Limb (tissue), 2 donors: ENCODE results near the gene SERPINA5.
"Not testable (repeated sequence)": the region's sequence is repeated elsewhere in the genome, so short reads cannot be mapped to it uniquely, and the experiment has no call there.

Experiments
- DNase-seq, 2 donors: peaks; one replicate each; pipeline ENCODE4 v3.0.0-alpha.2; 2016; ENCODE audit errors: extremely low spot score in 2 of 2

Gene SERPINA5

GRCh38 chr14:94598816-94599655 is 17.8 kb downstream of the SERPINA5 start:
- DNase-seq = peak; percentile 47 to 48

- no peak for DNase-seq
Measured at GRCh38 chr14:94599656-94600004, 18.4 kb downstream of the SERPINA5 start.

- no peak for DNase-seq
Measured at GRCh38 chr14:94600148-94600545, 18.9 kb downstream of the SERPINA5 start.

- peak; percentile 25 to 44 for DNase-seq
Measured at GRCh38 chr14:94601884-94602391, 20.7 kb downstream of the SERPINA5 start.

- no peak for DNase-seq
Measured at GRCh38 chr14:94602722-94603121, 21.5 kb downstream of the SERPINA5 start.

GRCh38 chr14:94605361-94605760 is 24.1 kb downstream of the SERPINA5 start:
- no peak for DNase-seq

GRCh38 chr14:94608966-94609365 is 27.7 kb downstream of the SERPINA5 start:
- DNase-seq = not testable (repeated sequence)

GRCh38 chr14:94611179-94611578 is 30.0 kb downstream of the SERPINA5 start:
- DNase-seq = no peak

GRCh38 chr14:94612174-94612573 is 30.9 kb downstream of the SERPINA5 start, which contains the start of gene SERPINA3:
Gene SERPINA3, plus strand, starts transcription at chr14:94612391. Its CDS starts 2,051 bp downstream, at chr14:94614442.
- DNase-seq = no peak

- no peak for DNase-seq
Measured at GRCh38 chr14:94612580-94613554, 31.6 kb downstream of the SERPINA5 start.

GRCh38 chr14:94613720-94614644 is 32.8 kb downstream of the SERPINA5 start:
- no peak for DNase-seq

- DNase-seq = no peak
Measured at GRCh38 chr14:94614802-94615201, 33.6 kb downstream of the SERPINA5 start.

GRCh38 chr14:94615254-94615653 is 34.0 kb downstream of the SERPINA5 start:
- DNase-seq = no peak

- no peak for DNase-seq
Measured at GRCh38 chr14:94615823-94616570, 34.8 kb downstream of the SERPINA5 start.

GRCh38 chr14:94617366-94617941 is 36.2 kb downstream of the SERPINA5 start:
- no peak for DNase-seq

- no peak for DNase-seq
Measured at GRCh38 chr14:94617988-94618822, 37.0 kb downstream of the SERPINA5 start.

- no peak for DNase-seq
Measured at GRCh38 chr14:94619297-94619696, 38.1 kb downstream of the SERPINA5 start.

GRCh38 chr14:94620597-94620996 is 39.4 kb downstream of the SERPINA5 start:
- DNase-seq = no peak
